G401 (cell line): ENCODE measurements around the gene VMO1. TPM values are rescaled to one million over a fixed set of nuclear protein-coding genes. Genes with fewer than 3 reads are reported as not detected.

ENCODE experiments used
- DNase-seq: peaks from one replicate; pipeline ENCODE4 v3.0.0-alpha.2; 2015; ENCODE audit warnings: low spot score
- in situ Hi-C: cut with HindIII; loops from 2 replicates; pipeline ENCODE4 v1.10.0; 2016; ENCODE audit warnings: low sequenced_read_pairs, mixed read lengths
- total RNA-seq: library from RNA; depleted of rRNA; stranded (reverse); fragments of >200 nt; shearing (Covaris generic); gene quantifications from 2 replicates; pipeline ENCODE4 v1.2.3, GENCODE V29; 2014

The VMO1 gene
- total RNA-seq, 1 experiment from 2014 or later, result not detected

- no peak for DNase-seq
- in situ Hi-C loops, result no loop called here
Observed at GRCh38 chr17:4769628-4770027, 16.5 kb downstream of the VMO1 start.

DNA sequence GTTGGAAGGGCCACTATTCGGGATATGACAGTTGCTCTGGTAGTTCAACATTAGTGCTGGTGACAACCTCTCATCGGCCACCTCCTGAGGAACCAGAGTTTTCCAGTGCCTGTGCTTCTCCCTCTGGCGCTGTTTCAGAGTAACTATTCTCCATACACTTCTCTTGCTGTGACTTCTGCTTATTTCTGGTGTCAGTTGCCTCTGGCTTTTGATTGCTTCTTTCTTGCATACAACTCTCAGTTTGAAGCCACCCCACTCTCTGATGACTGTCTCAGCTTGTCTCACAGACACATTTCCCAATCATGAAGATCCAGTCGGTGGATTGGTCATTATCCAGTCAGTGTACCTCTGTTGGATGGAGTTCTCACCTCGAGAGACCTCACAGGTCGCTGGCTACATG, 17.9 kb downstream of the VMO1 start:
- in situ Hi-C loops, result no loop called here
- DNase-seq, result no peak

- no peak for DNase-seq
- in situ Hi-C loops, result no loop called here
Observed at GRCh38 chr17:4766723-4767122, 19.4 kb downstream of the VMO1 start.

DNA sequence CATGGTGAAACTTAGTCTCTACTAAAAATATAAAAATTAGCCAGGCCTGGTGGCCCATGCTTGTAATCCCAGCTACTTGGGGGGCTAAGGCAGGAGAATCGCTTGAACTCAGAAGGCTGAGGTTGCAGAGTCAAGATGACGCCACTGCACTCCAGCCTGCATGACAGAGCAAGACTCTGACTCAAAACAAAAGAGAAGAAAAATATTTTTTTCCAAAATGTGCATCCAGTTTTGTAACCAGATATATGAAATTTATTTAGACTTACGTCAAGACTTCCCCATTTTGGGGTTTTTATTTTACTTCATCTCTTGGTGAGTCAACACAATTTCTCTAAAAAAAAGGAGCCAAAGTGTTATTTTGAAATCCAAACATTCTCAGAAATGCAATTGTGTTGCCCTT, 20.0 kb downstream of the VMO1 start:
- in situ Hi-C loops, result no loop called here
- no peak for DNase-seq

GRCh38 chr17:4764595-4764994, 21.6 kb downstream of the VMO1 start:
- peak; percentile 2 for DNase-seq
- in situ Hi-C loops, result no loop called here

GRCh38 chr17:4759776-4760236, 26.4 kb downstream of the VMO1 start:
- no peak for DNase-seq
- in situ Hi-C loops, result no loop called here

DNA sequence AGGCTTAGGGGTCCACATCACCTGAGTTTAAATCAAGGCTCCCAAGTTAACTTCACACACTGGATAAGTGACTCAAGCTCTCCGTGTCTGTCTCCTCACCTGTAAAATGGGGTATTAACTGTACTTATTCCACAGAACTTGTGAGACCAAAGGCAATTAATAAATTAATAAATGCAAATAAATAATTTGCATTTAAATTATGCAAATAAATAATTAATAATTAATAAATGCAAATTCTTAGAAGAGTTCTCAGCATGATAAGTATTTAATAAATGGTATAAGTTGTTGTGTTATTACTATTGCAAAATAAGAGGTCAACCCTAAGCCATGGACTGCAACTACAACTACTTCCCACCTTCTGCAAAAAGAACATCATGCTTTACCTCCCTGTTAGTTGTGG, 32.8 kb downstream of the VMO1 start:
- in situ Hi-C loops, result no loop called here
- DNase-seq, result no peak

DNA sequence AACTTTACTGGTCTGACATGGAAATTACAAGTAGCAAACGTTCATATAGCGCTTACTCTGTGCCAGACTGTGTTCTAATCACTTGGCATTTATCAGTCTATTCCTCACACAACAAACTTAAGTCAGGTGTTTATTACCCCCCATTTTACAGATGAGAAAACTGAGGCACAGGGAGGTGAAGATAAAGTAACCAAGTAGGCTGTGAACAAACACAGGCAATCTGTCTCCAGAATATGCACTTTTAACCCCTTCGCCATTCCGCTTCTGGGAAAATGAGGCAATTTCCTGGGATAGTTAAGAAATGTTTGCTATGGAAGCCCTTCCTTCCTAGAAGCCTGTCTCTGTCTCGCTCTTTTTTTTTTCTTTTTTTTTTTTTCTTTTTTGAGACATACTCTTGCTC, 34.2 kb downstream of the VMO1 start:
- no peak for DNase-seq
- in situ Hi-C loops, result no loop called here

DNA sequence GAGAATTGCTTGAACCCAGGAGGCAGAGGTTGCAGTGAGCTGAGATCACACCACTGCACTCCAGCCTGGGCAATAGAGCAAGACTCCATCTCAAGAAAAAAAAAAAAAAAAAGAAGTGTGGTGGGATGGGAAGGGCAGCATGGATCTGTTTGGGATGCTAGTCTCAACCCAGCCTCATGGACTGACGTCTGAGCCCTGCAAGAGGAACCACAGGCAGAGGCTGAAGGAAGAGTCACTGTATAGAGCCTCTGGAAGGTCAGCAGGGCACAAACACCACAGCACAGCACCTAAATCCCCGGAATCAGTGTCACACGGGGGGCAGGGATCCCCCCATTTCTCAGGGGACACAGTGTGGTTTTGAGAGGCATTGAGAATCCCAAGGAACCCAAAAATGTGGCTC, 35.6 kb downstream of the VMO1 start:
- in situ Hi-C loops, result no loop called here
- no peak for DNase-seq

DNA sequence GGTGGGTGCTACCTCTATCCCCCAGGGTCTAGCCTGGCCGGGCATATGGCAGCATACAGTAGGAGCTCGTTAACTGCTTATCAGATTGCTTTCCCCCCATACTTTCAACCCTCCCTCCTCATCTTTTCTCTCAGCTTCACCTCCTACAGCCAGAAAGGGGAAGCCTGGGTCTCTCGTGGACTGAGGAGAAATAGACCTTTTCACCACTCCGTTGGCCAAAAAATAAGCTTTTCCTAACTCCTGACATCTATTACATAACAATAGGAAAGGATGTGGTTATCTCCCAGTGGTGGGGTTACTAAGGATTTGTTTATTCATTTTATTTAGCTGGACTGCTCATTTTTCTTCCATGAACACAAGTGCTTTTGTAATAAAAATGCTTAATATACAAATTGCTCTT, 37.5 kb downstream of the VMO1 start:
- in situ Hi-C loops, result no loop called here
- DNase-seq, result no peak

- in situ Hi-C loops, result no loop called here
- no peak for DNase-seq
Observed at GRCh38 chr17:4747847-4748246, 38.3 kb downstream of the VMO1 start.

DNA sequence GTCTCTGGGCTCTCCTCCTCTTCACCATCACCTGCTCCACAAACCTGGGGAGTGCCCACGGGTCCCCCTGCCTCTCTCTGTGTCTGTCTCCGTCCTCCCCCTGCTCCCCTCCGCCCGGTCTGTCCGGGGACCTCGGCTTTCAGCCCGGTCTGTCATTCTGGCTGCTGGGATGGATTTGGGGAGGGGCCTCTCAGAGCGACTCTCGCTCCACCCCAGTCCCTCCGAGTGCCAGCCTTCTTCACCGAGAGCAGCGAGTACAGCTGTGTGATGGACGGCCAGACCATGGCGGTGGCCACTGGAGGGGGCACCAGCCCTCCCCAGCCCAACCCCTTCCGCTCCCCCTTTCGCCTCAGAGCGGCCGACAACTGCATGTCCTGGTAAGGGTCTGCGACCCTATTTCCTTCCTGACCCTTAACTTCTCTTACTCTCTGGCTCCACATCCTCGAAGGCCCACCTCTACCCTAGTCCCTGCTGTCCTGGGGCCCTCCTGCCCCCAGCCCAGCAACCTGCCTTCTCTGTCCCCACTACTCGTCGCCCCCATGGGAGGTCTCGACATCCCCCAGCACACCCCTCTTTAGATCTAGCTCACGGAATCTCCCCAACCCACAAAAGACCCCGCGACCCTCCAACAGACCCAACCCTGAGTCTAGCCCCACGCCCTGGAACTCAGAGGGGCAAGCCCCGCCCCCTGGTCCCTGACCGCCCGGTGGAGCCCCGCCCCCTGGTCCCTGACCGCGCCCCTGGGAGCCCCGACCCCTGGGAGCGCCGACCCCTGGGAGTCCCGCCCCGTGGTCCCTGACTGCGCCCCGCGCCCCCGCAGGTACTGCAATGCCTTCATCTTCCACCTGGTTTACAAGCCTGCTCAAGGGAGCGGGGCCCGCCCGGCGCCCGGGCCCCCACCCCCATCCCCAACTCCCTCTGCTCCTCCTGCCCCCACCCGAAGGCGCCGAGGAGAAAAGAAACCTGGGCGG, 40.9 kb downstream of the VMO1 start:
- no peak for DNase-seq

GRCh38 chr17:4743898-4744297, 42.3 kb downstream of the VMO1 start:
- in situ Hi-C loops, result no loop called here
- DNase-seq, result no peak

More for the DNA sequence above, 40.9 kb downstream of the VMO1 start:
- in situ Hi-C loops, result no loop called here

GRCh38 chr17:4743216-4743615, 42.9 kb downstream of the VMO1 start:
- DNase-seq, result no peak
- in situ Hi-C loops, result no loop called here

- no peak for DNase-seq
- in situ Hi-C loops, result no loop called here
Observed at GRCh38 chr17:4742629-4743028, 43.5 kb downstream of the VMO1 start.

DNA sequence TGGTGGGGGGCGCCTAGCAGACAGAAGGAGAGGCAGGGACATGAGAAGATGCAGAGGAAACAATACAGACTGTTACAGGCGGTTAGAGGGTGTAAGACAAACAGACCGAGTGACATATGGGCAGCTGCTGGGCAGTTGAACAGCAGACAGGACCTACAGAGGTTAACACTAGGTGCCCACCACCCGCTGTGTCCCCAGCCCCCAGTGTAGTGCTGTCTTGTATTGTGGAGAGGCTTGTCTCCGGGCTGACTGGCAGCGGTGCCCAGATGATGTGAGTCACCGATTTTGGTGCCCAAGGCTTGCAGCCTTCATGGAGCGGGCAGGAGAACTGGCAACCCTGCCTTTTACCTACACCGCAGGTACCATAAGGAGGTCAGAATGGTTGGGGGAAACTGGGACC, 44.0 kb downstream of the VMO1 start:
- no peak for DNase-seq
- in situ Hi-C loops, result no loop called here

GRCh38 chr17:4741544-4741943, 44.6 kb downstream of the VMO1 start:
- in situ Hi-C loops, result no loop called here
- DNase-seq, result no peak

DNA sequence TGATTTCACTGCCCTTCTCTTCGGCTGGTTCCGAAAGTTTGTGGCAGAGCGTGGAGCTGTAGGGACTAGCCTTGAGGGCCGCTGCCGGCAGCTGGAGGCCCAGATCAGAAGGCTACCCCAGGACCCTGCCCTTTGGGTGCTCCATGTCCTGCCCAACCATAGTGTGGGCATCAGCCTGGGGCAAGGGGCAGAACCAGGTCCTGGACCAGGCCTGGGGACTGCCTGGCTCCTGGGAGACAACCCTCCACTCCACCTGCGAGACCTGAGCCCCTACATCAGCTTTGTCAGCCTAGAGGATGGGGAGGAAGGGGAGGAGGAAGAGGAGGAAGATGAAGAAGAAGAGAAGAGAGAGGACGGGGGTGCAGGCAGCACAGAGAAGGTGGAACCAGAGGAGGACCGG, 45.6 kb downstream of the VMO1 start:
- in situ Hi-C loops, result no loop called here

GRCh38 chr17:4740025-4740351, 46.2 kb downstream of the VMO1 start:
- DNase-seq, result no peak
- in situ Hi-C loops, result no loop called here

More for the DNA sequence above, 45.6 kb downstream of the VMO1 start:
- DNase-seq, result no peak

DNA sequence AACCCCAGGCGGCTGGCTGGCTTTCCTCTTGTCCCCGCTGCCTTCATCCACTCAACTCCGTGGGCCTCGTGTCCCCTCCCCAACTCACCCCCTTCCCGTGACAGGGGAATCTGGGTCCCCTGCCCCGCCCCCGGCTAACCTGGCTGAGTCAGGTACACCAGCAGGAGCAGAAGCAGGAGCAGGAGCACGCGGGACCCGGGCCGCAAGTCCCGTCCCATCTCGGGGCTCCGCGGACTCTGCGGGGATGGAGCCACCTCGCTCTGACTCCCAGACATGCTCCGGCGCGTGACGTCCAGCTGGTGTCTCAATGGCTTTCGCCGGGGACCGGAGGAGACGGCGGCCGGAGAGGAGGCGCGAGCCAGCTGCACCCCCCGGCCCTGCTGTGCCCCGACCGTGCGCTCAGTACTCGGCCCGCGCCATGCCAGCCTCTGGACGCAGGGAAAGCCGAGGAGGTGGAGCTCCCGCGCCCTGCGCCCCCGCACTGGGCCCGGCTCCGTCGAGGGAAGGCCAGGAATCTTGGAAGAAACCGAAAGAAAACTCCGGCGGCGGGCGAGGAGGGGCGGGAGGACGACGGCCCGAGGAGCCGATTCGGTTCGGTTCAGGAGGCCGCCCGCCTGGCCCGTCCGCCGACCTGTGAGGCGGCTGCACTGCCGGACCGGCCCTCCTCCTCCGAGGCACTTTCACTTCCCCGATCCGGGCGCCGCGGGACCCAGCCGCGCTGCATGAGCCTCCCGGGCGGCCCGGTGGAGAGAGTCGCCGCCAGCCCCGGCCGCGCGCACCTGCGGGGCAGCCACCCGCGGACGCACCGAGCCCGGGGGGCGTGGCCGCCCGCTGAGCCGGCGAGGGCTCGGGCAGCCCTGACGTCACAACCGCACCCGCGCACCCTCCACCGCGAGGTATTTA, 46.8 kb downstream of the VMO1 start, which contains the start of the genes CXCL16 and ZMYND15:
Gene CXCL16, minus strand, starts transcription at position 807 of the 903 bp plus-strand sequence. Its CDS starts 589 bp downstream, at position 218.
Gene ZMYND15, plus strand, starts transcription at position 712 of the 903 bp plus-strand sequence. CDS start 716 bp downstream, outside the sequence.
- in situ Hi-C loops, result no loop called here
- no peak for DNase-seq
